T-helper 1 cell treated with Interleukin-12 subunit alpha and Interleukin-12 subunit beta and Interleukin-4 antibody, amounts not matched to agents 30 μg/mL and 1 μg/mL, for 36 hours (primary cell): Measurements from ENCODE around the gene SDC1.

ENCODE experiments used
- H3K27ac Mint-ChIP-seq: one replicate; pipeline ENCODE4 v1.8.0; 2021; ENCODE audit warnings: mild to moderate bottlenecking, mixed read lengths
- H3K27me3 Mint-ChIP-seq: one replicate; pipeline ENCODE4 v1.8.0; 2021; ENCODE audit warnings: low read depth, mixed read lengths
- H3K36me3 Mint-ChIP-seq: one replicate; pipeline ENCODE4 v1.8.0; 2021; ENCODE audit warnings: low read depth, mixed read lengths
- H3K4me1 Mint-ChIP-seq: one replicate; pipeline ENCODE4 v1.8.0; 2021; ENCODE audit warnings: low read depth, mixed read lengths
- H3K4me3 Mint-ChIP-seq: one replicate; pipeline ENCODE4 v1.8.0; 2021; ENCODE audit warnings: mild to moderate bottlenecking, moderate library complexity, mixed read lengths
- H3K9me3 Mint-ChIP-seq: one replicate; pipeline ENCODE4 v1.8.0; 2021; ENCODE audit warnings: mixed read lengths

Gene SDC1

GRCh38 chr2:20213651-20214565 is 11.0 kb downstream of the SDC1 start:
- Mint-ChIP-seq H3K4me1 (no peaks in the 10 kb centered on the region), H3K36me3 (no peaks in the 10 kb centered on the region), H3K9me3 (no peaks in the 10 kb centered on the region)

GRCh38 chr2:20212871-20213503 is 11.9 kb downstream of the SDC1 start:
- H3K4me1 Mint-ChIP-seq = no peaks in the 10 kb centered on the region
- peaks cover 6% of the 10 kb centered on the region for H3K27me3 Mint-ChIP-seq
- H3K36me3 Mint-ChIP-seq = no peaks in the 10 kb centered on the region
- no peak overlapping the region for H3K27ac Mint-ChIP-seq
- H3K9me3 Mint-ChIP-seq = no peaks in the 10 kb centered on the region
- H3K4me3 Mint-ChIP-seq = no peak overlapping the region

More at GRCh38 chr2:20213651-20214565, 11.0 kb downstream of the SDC1 start:
- peaks cover 9% of the 10 kb centered on the region for H3K27me3 Mint-ChIP-seq
- no peak overlapping the region for H3K4me3 Mint-ChIP-seq
- H3K27ac Mint-ChIP-seq = no peak overlapping the region

DNA sequence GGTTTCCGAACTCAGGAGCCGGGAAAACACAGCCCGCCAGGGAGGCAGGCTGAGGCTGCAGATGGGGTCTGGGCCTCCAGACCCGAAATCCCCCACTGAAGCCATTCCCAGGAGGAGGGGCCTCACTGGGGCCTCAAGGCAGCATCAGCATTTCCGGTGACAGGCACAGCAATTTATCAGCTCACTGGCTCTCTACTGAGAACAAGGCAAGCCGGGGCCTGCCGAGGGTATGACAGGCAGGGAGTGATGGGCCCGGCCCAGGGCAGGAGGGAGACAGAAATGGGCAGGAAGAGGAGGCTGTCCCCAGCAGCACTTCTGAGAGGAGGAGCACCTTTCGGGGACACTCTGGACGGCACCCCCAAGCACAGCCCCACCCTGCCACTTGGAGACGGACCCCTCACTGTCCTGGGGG is 12.5 kb downstream of the SDC1 start:
- no peaks in the 10 kb centered on the region for H3K9me3 Mint-ChIP-seq
- H3K27ac Mint-ChIP-seq = no peak overlapping the region
- no peaks in the 10 kb centered on the region for H3K4me1 Mint-ChIP-seq
- no peaks in the 10 kb centered on the region for H3K36me3 Mint-ChIP-seq
- H3K27me3 Mint-ChIP-seq = peaks cover 6% of the 10 kb centered on the region
- no peak overlapping the region for H3K4me3 Mint-ChIP-seq

GRCh38 chr2:20211860-20212458 is 13.0 kb downstream of the SDC1 start:
- no peaks in the 10 kb centered on the region for H3K9me3 Mint-ChIP-seq
- no peaks in the 10 kb centered on the region for H3K36me3 Mint-ChIP-seq
- no peaks in the 10 kb centered on the region for H3K4me1 Mint-ChIP-seq
- no peak overlapping the region for H3K4me3 Mint-ChIP-seq
- no peak overlapping the region for H3K27ac Mint-ChIP-seq
- H3K27me3 Mint-ChIP-seq = peaks cover 6% of the 10 kb centered on the region

DNA sequence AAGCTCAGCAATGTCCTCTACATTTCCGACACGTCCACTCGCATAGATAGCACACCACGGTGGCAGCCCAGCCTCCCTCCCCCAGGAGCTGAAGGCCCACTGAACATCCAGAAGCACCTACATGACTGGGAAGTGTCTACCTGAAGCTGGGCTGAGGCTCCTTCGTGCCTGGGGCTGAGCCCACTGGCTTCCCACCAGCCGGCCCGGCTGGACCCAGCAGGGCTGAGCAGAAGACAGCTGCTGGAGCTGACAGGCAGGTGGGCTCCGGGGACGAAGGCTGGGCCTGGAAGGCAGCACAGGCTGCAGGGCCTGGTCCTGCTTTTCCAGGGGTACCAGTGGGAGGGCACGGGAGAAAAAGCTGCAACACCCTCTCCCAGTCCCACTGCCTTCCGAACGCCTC is 13.5 kb downstream of the SDC1 start:
- no peak overlapping the region for H3K4me3 Mint-ChIP-seq
- H3K27me3 Mint-ChIP-seq = peaks cover 6% of the 10 kb centered on the region
- H3K9me3 Mint-ChIP-seq = no peaks in the 10 kb centered on the region
- H3K27ac Mint-ChIP-seq = no peak overlapping the region
- no peaks in the 10 kb centered on the region for H3K36me3 Mint-ChIP-seq
- H3K4me1 Mint-ChIP-seq = no peaks in the 10 kb centered on the region

DNA sequence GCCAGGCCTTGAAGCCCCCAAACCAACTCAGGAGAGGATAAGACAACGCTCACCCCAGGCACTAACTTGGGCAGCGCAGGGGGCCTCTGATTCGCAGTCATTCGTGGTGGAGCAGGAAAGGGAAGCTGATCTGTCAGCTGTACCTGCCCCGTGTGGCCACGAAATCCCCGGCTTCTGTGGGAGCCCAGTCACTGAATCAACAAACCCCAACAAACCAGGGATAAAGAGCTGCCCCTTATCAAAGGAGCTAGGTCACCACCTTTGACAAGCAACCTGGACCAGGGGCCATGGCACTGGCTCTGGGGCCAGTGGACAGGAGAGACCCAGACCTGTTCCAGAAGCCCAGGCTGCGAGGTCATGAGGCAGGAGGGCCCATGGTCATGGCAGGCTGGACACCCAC is 14.5 kb downstream of the SDC1 start:
- H3K4me3 Mint-ChIP-seq = no peak overlapping the region
- H3K4me1 Mint-ChIP-seq = no peaks in the 10 kb centered on the region
- no peaks in the 10 kb centered on the region for H3K9me3 Mint-ChIP-seq

DNA sequence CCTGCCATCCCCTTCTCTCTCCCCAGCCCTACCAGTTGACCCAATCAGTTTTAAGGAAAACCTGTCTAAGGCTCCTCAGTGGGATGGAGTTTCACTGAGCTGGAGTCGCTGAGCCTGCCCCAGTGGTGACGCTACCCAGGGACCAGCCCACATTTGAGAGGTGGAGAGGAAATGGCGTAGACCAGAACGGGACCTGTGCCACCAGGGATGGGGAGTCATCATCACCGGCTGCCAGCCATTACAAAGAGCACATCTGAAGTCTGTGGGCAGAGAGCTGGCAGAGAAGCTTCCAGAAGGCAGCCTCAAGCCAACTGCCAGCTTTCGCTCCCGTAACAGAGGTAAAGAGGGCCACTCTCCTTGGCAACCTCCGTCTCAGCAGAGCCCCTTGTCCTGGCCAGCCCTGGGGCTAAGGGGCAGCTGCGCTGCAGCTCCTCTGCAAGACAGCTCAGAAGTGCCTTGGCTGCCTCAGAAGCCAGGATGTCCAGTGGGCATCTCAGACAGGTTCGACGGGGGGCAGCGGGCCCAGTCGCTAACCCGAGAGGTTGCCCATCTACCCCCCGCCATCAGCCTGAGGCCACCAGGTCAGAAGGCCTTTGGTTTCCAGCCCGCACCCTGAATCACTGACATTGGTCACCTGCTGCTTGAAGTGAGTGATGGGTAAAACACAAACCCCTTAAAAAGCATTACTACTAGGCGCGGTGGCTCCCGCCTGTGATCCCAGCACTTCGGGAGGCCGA is 15.4 kb downstream of the SDC1 start:
- H3K4me1 Mint-ChIP-seq = no peaks in the 10 kb centered on the region
- H3K27ac Mint-ChIP-seq = peak overlapping the region; percentile 20
- peaks cover 1% of the 10 kb centered on the region for H3K27me3 Mint-ChIP-seq
- no peaks in the 10 kb centered on the region for H3K9me3 Mint-ChIP-seq
- no peak overlapping the region for H3K4me3 Mint-ChIP-seq
- H3K36me3 Mint-ChIP-seq = no peaks in the 10 kb centered on the region

More for the DNA sequence above, 14.5 kb downstream of the SDC1 start:
- Mint-ChIP-seq H3K27ac (no peak overlapping the region), H3K36me3 (no peaks in the 10 kb centered on the region), H3K27me3 (peaks cover 6% of the 10 kb centered on the region)

DNA sequence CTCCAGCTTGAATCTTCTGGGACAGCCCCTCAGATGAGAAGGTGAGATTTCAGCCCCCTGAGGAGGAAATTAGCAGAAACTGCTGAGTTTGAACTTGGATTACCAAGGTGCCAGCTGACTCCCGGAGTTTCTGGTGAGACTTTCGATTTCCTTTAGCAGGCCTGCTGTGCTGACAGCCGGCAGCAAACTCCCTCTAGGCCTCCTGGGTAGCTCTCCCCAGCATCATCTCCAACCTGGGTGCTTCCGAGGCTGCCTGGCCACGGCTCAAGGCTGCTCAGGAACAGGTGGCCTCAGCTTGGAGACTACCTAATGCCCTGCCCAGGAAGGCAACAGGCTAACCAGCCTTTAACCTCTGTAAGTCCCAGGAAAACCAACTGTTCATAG is 16.5 kb downstream of the SDC1 start:
- H3K27me3 Mint-ChIP-seq = no peaks in the 10 kb centered on the region
- H3K4me3 Mint-ChIP-seq = no peak overlapping the region
- no peaks in the 10 kb centered on the region for H3K36me3 Mint-ChIP-seq
- H3K4me1 Mint-ChIP-seq = no peaks in the 10 kb centered on the region
- no peak overlapping the region for H3K27ac Mint-ChIP-seq
- no peaks in the 10 kb centered on the region for H3K9me3 Mint-ChIP-seq

DNA sequence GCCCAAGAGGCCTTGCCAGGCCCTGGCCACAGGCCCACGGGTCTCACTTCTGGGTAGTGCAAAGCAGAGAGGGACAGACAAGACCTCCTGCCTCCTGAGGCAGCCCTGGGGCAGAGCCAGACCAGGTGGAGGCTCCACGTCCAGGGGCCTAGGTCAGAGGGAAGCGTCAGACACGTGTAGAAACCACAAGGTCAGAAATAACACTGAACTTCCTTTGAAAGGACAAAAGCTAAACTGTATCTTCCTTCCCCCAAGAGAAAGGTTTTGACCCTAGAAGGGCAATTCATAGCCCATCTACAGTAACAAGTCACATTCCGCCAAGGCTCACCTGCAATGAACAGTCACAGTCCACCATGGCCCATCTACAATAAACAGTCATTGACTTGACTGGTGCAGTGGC is 17.9 kb downstream of the SDC1 start:
- Mint-ChIP-seq H3K27ac (no peak overlapping the region), H3K36me3 (no peaks in the 10 kb centered on the region), H3K4me3 (no peak overlapping the region), H3K9me3 (no peaks in the 10 kb centered on the region), H3K27me3 (no peaks in the 10 kb centered on the region), H3K4me1 (no peaks in the 10 kb centered on the region)

DNA sequence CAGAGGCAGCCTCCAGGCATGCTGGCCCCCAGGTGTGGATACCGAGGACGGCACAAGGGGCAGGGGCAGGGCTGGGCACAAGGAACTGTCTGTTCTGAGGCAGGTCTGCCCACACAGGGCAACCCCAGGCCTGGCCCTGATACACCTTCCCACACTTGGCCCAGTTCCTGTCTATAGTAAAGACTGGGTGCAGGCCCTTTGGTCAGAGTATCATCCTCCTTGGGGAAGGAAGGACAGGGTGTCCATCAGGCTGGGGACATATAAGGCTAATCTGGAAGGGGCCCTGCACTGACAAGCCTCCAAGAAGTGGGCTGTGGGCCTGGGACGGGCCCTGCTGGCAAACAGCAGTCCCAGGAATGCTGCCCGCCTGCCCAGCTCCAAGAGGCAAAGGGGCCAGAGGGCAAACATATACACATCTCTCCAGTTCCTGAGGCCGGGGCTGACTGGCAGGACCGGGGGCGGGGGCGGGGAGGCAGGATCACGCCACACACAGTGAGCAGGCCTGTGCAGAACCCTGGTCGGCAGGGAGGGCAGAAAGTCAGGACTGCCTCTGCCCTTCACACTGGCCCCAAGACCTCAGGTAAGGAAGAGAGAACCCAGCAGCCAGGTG is 18.9 kb downstream of the SDC1 start:
- H3K27me3 Mint-ChIP-seq = no peaks in the 10 kb centered on the region
- no peaks in the 10 kb centered on the region for H3K9me3 Mint-ChIP-seq
- H3K4me3 Mint-ChIP-seq = no peak overlapping the region
- no peaks in the 10 kb centered on the region for H3K36me3 Mint-ChIP-seq
- no peaks in the 10 kb centered on the region for H3K4me1 Mint-ChIP-seq
- H3K27ac Mint-ChIP-seq = no peak overlapping the region

DNA sequence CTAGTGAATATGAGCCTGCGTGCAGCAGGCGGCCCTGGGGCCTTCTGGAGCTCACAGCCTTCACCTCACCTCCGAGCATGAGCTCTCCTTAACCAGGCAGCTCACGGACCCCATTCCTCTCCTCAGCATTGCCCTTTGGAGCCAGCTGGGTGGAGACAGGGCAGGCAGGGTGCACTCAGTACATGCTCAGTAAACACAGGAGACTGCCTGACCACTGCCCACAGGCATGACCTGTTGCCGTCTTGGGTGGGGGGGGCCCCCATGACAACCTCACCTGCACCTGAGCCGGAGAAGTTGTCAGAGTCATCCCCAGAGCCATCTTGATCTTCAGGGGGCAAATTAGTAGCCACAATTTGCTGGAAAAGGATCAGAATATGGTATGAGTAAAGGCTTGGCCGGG is 19.9 kb downstream of the SDC1 start:
- no peak overlapping the region for H3K4me3 Mint-ChIP-seq
- H3K27ac Mint-ChIP-seq = no peak overlapping the region
- H3K4me1 Mint-ChIP-seq = no peaks in the 10 kb centered on the region
- H3K36me3 Mint-ChIP-seq = no peaks in the 10 kb centered on the region
- no peaks in the 10 kb centered on the region for H3K27me3 Mint-ChIP-seq
- no peaks in the 10 kb centered on the region for H3K9me3 Mint-ChIP-seq

DNA sequence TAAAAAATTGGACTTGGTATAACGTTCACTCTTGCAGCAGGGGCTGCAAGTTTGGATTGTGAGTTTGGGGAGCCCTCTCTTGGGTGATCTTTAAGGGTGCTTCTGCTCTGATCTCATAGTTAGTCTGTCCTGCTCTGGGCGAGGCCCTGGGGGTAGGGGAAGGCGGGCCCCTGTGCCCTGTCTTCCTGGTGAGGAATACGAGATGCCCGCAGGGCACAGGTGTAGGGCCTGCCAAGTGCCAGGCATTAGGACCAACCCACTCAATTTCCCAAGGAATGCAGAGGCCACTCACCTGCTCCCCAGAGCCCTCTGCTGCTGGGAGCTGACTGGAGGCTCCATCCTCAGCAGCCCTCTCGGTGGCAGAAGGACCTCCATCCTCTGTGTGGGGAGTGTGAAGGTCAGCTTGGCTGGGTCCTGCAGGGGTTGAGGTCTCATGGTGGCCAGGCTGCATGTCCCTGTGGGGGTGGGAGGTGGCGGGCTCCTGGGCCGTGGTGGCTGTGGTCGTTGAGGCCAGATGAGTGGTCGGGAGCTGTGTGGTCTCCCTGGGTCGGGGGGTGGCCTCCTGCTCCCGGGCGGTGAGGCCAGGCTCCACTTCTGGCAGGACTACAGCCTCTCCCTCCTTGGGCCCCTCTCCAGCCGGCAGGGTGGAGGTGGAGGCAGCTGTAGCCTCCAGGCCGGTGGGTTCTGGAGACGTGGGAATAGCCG is 21.3 kb downstream of the SDC1 start:
- Mint-ChIP-seq H3K27me3 (no peaks in the 10 kb centered on the region), H3K36me3 (no peaks in the 10 kb centered on the region), H3K4me1 (no peaks in the 10 kb centered on the region), H3K27ac (no peak overlapping the region), H3K4me3 (no peak overlapping the region), H3K9me3 (no peaks in the 10 kb centered on the region)

GRCh38 chr2:20203072-20203471 is 21.9 kb downstream of the SDC1 start:
- H3K4me1 Mint-ChIP-seq = no peaks in the 10 kb centered on the region
- H3K36me3 Mint-ChIP-seq = no peaks in the 10 kb centered on the region
- no peaks in the 10 kb centered on the region for H3K27me3 Mint-ChIP-seq
- no peak overlapping the region for H3K27ac Mint-ChIP-seq
- H3K9me3 Mint-ChIP-seq = no peaks in the 10 kb centered on the region
- no peak overlapping the region for H3K4me3 Mint-ChIP-seq

DNA sequence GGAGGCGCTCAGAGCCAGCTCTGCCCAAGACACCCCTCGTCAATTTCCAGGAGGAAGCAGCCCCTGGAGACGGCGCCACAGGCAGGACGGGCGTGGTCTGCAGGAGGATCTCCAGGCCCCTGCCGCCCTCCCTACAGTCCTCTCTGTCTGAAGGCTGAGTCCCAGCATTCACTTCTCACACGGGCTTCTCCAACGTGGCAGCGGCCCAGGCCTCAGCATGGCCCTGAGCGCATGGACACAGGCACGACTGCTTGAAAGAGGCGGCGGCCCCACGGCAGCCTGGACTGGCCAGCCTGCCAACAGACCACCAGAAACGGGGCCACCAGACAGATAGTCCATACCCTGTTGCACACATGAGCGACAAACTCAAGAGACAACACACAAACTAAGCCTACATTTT is 23.3 kb downstream of the SDC1 start:
- Mint-ChIP-seq H3K27me3 (no peaks in the 10 kb centered on the region), H3K4me3 (no peak overlapping the region), H3K36me3 (no peaks in the 10 kb centered on the region), H3K9me3 (no peaks in the 10 kb centered on the region), H3K4me1 (no peaks in the 10 kb centered on the region), H3K27ac (no peak overlapping the region)
